Measurements from ENCODE around the gene EIF3K.
"Not testable (repeated sequence)": the region's sequence is repeated elsewhere in the genome, so short reads cannot be mapped to it uniquely, and the experiment has no call there.

Gene EIF3K

GRCh38 chr19:38618590-38619360 lies at the start of gene EIF3K:
EIF3K (plus strand) TSS chr19:38619188; CDS start chr19:38619269, 81 bp downstream.
- DNase-seq: peak; percentile 97 to 98

- no peak for DNase-seq
Observed at GRCh38 chr19:38569368-38569983, 49.5 kb upstream of the EIF3K start.

GRCh38 chr19:38571682-38572081 lies 47.3 kb upstream of the EIF3K start:
- no peak for DNase-seq

- DNase-seq: no peak
Observed at GRCh38 chr19:38577826-38578225, 41.2 kb upstream of the EIF3K start.

- not testable (repeated sequence) for DNase-seq
Observed at GRCh38 chr19:38579304-38579703, 39.7 kb upstream of the EIF3K start.

- DNase-seq: no peak
Observed at GRCh38 chr19:38580080-38580479, 38.9 kb upstream of the EIF3K start.

GRCh38 chr19:38583219-38583984 lies 35.6 kb upstream of the EIF3K start:
- no peak for DNase-seq

GRCh38 chr19:38583985-38584305 lies 35.0 kb upstream of the EIF3K start:
- no peak for DNase-seq

GRCh38 chr19:38587562-38587961 lies 31.4 kb upstream of the EIF3K start:
- DNase-seq: no peak

- no peak for DNase-seq
Observed at GRCh38 chr19:38588041-38588440, 30.9 kb upstream of the EIF3K start.

GRCh38 chr19:38592940-38593339 lies 26.0 kb upstream of the EIF3K start:
- DNase-seq: no peak

- DNase-seq: peak; percentile 37 to 57
Observed at GRCh38 chr19:38596057-38596981, 22.7 kb upstream of the EIF3K start.

- DNase-seq: no peak
Observed at GRCh38 chr19:38597075-38597474, 21.9 kb upstream of the EIF3K start.

- DNase-seq: no peak
Observed at GRCh38 chr19:38599722-38600121, 19.3 kb upstream of the EIF3K start.

- not testable (repeated sequence) for DNase-seq
Observed at GRCh38 chr19:38602856-38603255, 16.1 kb upstream of the EIF3K start.

- no peak for DNase-seq
Observed at GRCh38 chr19:38606131-38606530, 12.9 kb upstream of the EIF3K start.

- DNase-seq: no peak
Observed at GRCh38 chr19:38614289-38614688, 4.7 kb upstream of the EIF3K start.

- no peak for DNase-seq
Observed at GRCh38 chr19:38615007-38615581, 3.9 kb upstream of the EIF3K start.

GRCh38 chr19:38616265-38616664 lies 2.7 kb upstream of the EIF3K start:
- no peak for DNase-seq

GRCh38 chr19:38617283-38617763 lies 1.7 kb upstream of the EIF3K start:
- no peak for DNase-seq

GRCh38 chr19:38617764-38618589 lies 1.0 kb upstream of the EIF3K start, which contains the start of gene MAP4K1:
MAP4K1 (minus strand) TSS chr19:38617953; CDS start chr19:38617895, 58 bp downstream.
- peak in 1 of 2 experiments; percentile 13 for DNase-seq
